Head of caudate nucleus (tissue), 42 donors: ENCODE results near the gene ISCA2.
"Not testable (repeated sequence)": the region's sequence is repeated elsewhere in the genome, so short reads cannot be mapped to it uniquely, and the experiment has no call there.

Source experiments
- DNase-seq, 42 donors: peaks; one replicate each; pipeline versions ENCODE4 v3.0.0 to v3.0.0-alpha.2; 2020 to 2021; ENCODE audit warnings: mixed read lengths in 7 of 42
- intact Hi-C: fragments of 100-400 bp; cut with DNase I; formaldehyde crosslinking; loops from one replicate; pipeline ENCODE4 v1.15.0; 2022

The ISCA2 gene

DNA sequence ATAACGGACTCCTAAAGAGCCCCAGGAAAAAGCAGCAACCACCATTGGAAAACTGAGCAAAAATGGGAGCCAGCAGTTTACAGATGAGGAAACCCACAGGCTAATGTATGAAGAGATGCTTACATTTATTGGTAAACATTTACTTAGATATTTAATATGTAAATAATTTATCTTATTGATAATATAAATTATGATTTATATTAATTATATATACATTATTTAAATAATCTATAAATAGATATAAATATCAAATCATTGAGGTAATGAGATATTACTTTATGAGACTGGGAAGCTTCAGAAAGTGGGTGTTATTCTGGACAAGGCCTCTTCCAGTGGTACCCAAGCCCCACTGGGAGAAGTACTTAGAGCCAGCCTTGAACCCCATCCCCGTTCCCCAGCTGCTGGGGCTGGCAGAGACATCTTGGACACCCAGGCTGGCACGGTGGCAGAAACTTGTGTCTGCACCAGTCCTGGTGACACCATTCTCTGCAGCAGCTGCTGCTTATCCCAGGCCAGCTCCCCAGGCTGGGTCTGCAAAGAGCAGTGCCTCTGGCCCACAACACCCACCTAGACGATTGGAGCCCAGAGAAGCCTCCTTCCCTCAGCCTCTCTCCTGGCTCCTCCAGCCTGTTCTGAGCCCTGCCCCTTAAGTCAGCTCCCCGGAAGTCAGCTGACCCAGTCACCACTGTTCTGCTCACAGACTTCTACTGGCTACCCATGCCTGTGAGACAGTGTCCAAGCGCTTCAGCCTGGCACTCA, 25.9 kb downstream of the ISCA2 start:
- no peak for DNase-seq
- intact Hi-C loops: no loop called here

DNA sequence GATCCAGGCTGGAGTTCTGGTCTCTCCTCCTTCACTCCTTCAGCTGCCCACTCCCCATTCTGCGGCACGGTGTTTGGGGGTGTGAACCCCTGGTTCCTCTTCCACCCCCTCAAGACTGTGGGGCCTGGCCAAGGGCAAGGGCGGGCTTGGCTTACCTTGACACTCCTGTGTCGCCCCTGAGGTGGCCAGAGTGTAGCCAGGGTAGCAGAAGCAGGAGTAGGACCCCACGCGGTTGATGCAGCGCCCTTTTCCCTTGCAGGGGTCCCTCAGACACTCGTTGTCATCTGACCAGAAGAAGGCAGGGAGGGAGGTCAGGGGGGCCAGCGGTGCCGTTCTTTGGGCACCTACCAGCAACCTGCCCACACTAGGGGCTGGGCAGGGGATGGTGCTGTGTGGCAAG, 28.2 kb downstream of the ISCA2 start:
- no peak for DNase-seq
- intact Hi-C loops: no loop called here

DNA sequence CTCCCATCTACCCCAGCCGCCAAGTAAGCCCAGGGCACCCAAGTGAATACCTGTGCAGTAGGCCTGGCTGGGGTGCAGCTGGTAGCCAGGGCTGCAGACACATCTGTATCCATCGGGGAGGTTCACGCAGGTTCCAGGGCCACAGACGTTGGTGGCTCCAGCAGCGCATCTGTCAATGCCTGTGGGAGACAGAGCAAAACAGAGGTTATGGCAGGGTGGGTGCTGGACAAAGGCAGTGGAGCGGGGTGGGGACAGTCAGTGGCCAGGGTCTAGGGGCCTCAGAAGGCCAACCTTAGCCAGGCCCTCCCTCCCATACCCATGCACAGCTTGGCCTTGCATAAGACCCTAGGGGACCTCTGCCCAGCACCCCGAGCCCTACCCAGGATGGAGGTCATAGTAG, 29.2 kb downstream of the ISCA2 start:
- DNase-seq: no peak
- intact Hi-C loops: no loop called here

DNA sequence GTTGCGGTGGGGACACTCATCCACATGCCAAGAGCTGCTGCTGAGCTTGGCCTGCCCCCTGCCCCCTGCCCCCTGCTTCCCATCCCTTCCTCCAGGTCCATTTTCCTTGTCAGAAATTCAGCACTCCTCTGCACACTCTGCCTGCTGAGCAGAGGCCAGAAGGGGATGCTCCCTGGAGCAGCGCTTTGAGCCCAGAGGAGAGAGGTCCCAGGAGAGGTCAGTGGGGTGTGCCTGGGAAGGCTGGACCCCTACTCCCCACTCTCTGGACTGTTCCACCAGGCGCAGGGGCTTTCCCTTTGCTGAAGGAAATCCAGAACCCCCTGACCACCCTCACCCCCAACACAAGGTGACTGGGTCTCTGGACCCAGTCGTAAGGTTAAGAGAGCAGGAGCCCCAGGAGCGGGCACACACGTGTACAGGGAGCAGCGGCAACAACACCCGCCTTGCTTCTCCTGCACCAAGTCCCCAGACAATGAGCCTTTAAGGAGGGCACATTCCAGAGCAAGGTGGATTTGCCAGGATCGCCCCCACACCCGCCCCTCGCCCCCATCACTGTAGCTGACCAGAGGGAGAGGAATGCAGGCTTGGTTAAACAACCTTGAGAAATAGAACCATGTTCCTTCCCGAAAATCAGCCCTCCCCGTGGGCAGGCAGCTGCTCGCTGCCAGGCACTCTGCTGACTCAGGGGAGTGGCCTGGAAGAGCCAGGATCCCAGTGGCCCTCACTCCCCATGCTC, 30.7 kb downstream of the ISCA2 start:
- intact Hi-C loops: no loop called here
- no peak for DNase-seq

DNA sequence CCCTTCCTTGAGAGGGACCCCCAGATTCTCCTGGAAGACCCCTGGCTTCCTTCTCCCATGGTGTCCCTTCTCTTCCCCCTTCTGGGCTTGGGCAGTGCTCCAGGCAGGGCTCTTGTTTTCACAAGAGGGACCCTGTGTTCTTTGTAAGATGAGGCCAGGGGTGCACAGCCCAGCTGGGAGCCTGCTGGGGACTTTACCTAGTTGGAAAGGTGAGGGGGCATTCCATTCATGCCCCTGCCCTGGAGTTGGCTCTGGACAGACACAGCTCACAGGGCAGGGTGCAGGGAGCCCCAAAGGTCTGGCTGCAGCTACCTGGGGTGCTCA, 31.2 kb downstream of the ISCA2 start:
- intact Hi-C loops: no loop called here
- DNase-seq: no peak

DNA sequence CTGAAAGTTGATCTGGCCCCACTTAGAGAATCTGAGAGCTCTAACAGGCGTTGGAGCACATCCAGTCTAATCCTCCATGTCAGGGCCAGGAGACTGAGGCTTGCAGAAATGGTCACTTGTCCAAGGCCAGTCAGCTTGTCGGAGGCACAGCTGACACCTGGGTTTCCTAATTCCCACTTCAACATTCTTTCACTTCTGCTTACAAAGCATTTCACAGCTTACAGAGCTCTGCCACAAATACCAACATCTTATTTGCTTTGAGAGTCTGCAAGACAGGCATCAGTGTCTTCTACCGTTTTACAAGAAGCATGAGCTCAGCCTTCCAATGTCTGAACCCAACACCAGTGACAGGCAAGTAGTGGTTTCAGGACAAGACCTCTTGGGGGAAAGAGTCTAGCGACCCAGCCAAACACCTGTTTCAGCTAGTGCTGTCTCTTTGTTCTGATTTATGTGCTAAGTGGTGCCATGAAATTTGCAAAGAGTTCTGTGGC, 31.8 kb downstream of the ISCA2 start:
- intact Hi-C loops: no loop called here
- no peak for DNase-seq

DNA sequence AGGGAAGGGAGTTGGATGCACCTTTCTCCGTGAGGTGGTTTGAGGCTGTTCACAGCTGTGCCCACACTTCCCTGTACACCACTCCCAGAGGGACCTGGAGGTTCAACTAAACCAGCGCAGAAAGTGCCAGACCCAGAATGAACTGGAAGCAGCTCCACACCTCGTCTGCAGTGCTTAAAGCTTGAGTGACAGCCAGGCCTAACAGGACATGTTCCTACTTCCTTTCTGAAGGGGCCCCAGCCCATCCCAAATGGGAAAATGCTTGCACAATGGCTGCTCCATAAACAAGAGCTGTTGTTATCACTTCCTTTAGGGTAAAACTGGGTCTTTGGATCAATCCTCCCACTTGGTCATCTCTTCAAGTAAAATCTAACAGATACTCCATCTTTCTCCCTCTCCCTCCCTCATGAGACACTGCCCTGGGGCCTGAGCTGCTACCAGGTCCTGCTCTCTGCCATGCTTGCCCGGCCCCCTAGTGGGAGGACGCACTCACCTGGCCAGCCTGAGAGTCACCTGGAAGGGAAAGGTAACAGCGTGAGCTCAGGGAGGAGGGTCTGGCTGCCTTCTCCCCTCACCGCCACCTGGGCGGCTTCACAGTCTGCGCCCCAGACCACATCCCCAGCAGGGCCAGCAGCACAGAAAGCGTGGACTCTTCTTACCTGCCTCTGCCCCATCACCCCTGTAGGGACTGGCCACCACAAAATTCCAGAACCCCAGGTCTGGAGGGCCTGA, 33.5 kb downstream of the ISCA2 start:
- no peak for DNase-seq
- intact Hi-C loops: no loop called here

DNA sequence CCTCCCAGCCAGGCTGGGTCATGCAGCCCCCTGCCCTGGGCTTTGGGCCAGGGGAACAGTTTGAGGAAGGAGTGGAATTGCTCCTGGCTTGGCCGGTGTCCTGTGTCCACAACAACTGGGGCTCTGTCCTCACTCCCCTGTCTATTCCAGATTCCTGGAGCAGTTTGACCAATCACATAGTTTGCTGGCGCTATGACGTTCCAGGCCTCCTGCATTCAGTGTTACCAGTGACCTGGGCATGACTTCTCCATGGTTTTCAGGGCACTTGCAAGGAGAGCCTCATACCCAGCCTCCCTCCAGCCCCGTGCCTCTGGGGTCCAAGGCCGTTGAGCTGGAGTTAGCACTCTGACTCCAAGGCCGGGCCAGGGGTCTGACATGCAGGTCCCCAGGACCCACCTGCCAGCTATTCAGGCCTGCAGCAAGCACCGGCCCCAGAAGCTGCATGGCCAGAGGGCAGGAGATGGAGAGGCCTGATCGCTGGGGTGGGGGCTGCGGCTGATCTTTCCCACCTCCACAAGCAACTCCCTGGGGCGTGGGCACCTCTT, 34.2 kb downstream of the ISCA2 start:
- intact Hi-C loops: no loop called here

DNA sequence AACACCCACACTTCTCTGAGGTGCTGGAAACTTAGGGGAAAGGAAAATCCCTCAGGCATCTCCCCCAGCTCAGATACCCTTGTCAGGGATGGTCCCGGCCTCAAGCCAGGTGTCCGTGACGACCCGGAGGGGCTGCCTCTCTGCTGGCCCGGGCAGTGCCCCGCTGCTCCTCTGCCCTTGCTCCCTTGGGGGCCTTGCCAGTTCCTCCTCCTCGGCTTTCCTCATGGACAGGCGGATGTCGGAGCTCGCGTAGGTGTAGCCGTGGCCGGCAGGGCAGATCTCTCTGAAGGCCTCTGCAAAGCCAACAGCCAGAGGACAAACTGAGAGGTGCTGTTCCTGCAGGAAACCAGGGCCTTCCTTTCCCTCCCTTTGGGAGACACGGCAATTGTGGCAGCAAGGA, 34.8 kb downstream of the ISCA2 start:
- intact Hi-C loops: no loop called here
- no peak for DNase-seq

More for the DNA sequence above, 34.2 kb downstream of the ISCA2 start:
- DNase-seq: no peak

DNA sequence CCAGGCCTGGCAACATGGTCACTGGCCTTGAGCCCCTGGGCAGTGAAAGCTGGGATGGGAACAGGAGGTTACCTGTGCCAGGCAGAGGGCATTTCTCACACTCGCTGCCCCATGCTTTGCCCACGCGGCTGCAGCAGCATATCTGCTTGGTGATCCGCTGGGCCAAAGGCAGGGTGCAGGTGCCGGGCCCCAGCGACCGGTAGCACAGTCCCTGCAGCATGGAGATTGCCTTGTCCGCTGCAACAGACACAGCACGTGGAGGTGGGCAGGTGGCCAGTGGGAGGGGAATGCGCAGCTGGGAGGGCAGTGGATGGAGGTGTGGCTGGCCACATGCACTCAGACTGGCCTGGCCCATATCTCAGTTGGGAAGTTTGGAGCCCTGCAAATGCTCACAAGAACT, 35.3 kb downstream of the ISCA2 start:
- intact Hi-C loops: no loop called here
- DNase-seq: no peak

DNA sequence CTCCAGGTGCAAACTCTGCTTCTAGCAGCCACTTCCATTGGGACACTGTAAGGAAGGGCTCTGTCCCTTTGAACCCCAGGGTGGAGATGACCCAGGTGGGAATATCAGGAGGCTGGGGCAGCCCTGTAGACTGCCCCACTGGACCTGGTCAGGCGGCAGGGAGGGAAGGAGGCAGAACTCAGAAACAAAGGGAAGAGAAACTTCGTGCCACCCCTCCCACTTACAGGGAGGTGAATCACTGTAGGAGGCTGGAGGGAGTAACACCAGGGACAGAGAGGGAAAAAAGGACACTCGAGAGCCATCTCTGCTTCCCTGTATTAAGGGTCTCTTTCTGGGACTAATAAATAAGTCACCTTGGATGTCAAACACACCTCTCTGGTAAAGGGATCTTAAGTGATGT, 37.4 kb downstream of the ISCA2 start:
- intact Hi-C loops: no loop called here
- no peak for DNase-seq

DNA sequence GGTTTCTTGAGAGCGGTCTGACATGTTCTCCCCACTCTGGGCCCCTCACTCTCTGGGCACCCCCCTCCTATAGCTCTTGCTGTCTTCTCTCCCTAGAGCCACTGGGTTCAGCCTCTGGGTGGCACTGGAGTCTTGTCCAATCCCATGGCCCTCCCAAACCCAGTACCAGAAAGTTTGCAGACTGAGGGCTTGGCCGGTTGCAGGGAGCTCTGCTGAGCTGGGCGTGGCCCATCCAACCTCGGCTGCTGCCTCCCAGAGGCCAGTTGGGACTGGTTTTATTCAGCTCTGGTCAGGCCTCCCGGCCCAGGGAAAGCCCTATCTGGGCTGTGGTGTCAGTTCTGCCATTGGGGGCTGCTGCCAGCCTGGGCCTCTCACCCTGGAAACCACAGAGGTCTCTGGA, 37.9 kb downstream of the ISCA2 start:
- peak in 8 of 42 donors; percentile 13 to 49 (median 26) for DNase-seq
- intact Hi-C loops: no loop called here

DNA sequence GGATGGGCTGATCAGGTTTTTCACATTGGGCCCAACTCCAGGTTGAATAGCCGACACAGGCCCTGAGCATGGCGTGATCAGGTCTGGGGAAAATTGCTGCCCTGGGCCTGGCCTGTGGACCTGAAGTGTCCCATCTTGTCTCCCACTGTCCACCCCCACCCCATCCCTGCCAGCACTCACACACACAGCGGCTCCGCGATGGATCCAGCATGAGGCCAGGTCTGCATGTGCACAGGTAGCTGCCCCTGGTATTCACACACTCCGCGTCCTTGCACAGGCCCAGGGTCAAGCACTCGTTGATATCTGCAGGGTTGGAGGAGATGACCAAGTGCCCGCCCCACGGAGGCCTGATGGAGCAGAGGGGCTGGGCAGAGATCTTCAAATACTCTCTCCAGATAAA, 38.7 kb downstream of the ISCA2 start:
- no peak for DNase-seq
- intact Hi-C loops: no loop called here

DNA sequence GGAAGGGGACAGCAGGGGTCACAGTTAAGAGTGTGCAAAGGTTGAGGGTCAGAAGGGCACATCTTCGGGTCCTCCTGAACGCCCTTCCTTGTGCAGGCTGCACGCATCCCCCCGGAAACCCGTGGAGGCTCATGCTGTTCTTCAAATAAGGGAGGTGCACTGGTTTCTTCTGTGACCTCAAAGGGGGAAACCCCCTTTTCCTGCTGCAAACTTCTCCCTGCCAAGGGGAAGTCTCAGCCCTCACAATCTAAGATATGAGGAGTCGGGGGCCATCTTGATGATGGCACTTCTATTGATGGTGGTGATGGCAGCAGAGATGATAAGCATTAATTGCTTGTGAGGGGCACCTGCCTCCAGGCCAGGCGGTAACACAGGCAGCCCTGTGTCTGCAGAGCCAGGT, 40.0 kb downstream of the ISCA2 start:
- no peak for DNase-seq
- intact Hi-C loops: no loop called here

DNA sequence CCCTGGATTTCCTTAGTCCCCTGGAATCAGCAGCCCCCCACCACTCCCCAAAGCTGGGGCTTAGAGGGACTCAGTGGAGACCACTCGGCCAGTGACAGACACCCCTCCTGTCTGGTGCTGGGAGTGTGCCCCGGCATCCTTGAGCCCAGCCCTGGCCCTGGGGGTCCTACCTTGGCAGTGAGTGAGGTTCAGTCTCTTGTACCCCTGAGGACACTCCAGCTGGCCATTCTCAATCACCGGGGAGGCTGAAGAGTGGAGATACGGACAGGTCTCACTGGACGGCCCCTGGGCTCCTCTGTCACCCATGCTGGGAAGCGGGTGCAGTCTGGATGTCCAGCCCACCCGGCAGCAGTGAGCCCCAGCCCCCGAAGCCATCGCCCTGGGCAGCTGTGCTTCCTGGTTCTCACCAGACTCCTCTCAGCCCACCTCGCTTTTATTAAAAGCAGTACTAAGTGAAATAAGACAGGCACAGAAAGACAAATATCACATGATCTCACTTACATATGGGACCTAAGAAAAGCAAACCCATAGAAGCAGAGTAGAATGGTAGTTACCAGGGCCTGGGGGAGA, 42.3 kb downstream of the ISCA2 start:
- intact Hi-C loops: no loop called here
- no peak for DNase-seq

DNA sequence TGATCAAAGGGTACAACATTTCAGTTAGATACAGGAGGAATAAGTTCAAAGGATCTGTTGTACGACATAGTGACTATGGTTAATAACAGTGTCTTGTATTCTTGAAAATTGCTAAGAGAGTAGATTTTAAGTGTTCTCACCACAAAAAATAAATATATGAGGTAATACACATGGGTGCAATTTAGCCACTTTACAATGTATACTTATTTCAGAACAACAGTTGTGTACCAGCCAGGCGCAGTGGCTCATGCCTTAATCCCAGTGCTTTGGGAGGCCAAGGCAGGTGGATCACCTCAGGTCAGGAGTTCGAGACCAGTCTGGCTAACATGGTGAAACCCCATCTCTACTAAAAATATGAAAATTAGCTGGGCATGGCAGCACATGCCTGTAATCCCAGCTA, 42.8 kb downstream of the ISCA2 start:
- intact Hi-C loops, DNase-seq: not testable (repeated sequence)

DNA sequence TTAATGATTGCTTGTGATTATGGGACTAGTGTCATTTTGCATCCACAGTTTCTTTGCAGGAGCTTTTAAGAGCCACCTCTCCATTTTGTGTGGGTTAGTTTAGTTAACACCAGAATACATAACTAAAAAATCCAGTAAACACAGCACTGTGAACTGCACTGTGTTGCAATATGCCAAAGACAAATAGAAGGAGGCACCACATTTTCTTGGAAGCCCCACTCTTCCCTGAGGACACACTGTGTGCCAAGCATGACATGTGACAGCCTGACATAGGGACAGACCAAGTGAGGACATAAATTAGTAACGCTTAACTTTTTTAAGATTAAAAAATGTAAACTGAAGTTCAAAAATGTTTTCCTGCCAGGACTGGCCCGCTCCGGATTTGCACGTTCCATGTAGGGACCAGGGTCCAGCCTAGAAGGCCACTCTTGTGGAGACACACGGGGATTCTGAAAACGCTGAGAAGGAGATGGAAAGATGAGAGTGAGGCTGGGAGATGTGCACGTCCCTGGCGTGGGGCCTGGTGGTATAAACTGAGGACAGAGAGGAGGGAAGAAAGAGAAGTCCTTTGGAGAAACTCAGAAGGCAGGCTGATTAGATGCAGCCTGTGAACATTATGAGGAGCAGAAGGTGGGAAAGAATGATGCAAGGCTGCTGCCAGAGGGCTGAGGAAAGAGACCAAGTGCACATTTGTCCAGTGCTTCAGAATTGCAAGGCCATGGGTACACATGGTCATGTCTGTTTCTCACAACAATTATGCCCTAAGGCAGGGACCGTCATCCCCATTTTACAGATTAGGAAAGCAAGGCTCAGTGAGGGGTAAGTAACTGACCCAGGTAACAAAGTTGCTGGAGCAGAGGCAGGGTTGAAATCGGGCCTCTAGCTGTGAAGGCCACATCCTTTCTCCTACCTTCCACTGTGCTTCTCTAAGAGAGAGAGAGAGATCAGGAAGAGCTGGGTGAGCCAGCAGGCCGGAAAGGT, 45.1 kb downstream of the ISCA2 start:
- intact Hi-C loops: no loop called here
- DNase-seq: no peak

DNA sequence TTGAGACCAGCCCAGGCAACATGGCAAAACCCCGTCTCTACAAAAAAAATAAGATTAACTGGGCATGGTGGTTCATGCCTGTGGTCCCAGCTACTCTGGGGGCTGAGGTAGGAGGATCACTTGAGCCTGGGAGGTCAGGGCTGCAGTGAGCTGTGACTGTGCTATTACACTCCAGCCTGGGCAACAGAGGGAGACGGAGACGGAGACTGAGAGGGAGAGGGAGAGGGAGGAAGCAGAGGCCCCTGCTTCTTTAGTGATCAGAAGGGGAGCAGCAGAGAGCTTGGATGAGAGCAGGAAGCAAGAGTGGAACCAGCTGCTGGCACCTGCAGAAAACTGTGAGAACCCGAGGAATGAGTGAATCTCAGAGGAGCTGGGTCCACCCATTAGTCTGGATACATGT, 45.9 kb downstream of the ISCA2 start:
- intact Hi-C loops: no loop called here

DNA sequence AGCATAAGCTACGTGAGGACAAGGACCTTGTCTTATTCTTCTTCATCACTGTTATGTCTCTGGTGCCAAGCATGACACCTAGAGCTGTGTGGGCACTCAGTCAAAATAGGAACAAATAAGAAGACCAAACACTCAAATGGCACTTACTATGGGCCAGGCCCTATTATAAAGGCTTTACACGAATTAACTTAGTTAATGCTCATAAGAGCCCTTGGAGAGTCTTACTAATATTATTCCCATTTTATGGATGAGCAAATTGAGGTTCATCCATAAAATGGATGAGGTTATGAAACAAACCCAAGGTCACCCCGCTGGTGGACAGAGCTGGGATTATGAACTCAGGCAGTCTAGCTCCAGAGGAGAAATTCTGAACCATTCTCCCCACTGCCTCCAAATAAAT, 47.7 kb downstream of the ISCA2 start:
- intact Hi-C loops: no loop called here
- no peak for DNase-seq

More for the DNA sequence above, 45.9 kb downstream of the ISCA2 start:
- no peak for DNase-seq
